ENCODE measurements around the gene RUVBL2. TPM values are rescaled to one million over a fixed set of nuclear protein-coding genes. Genes with fewer than 3 reads are reported as not detected.

RUVBL2 gene
- total and polyA plus RNA-seq, 2 of the 4 experiments (the other 2 are of a cell fraction) = 196 to 391 TPM

DNA sequence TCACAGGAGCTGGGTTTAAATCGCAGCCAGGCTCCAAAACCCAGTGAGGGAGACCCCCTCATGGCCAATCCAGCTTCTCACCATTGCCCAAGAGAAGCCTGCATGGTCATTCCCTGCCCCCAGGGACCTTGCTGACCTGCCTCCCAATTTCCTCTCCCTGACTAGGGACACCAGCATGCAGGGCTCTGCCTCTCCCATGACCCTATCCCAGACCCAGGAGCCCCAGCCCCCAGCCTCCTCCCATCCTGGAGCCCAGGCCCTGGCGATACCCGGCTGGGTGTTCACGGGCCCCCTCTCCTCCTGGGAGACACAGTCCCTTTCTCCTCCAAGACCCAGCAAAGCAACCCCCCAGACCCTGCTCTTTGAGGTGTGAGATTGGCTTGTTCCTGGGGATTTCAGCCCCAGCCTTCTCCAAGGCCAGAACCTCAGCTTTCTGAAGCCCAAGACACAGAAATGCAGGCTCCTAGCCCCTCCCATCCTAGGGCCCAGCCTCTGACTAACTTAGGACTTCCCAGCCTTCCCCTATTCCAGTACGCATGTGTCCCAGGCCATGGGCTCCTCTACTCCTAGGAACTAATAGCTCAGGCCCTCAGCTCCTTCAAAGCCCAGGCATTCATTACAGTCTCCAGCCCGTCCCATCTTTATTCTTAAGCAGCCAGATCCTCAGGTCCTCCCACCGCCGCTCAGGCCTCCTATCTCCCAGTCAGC is 1.7 kb upstream of the RUVBL2 start:
- Histone ChIP-seq H3K56ac (ENCODE audit: extremely low read depth, insufficient read depth, low read length) (peak overlapping the region; percentile 63), H3K27ac (ENCODE audit: insufficient read depth, low read length) (peak overlapping the region; percentile 85), H2BK15ac (ENCODE audit: low read depth, low read length) (0 out of 3 replicates have a peak overlapping the region, but pooled peaks have one; percentile 12), H4K5ac (ENCODE audit: low read depth, low read length) (peak overlapping the region; percentile 41; the same call in 1 of the 2 replicates), H3K36me3 (ENCODE audit: control insufficient read depth, insufficient read depth, low read length) (peaks cover 21% of the 10 kb centered on the region), H2BK20ac (ENCODE audit: low read depth, low read length) (no peak overlapping the region), H4K8ac (ENCODE audit: low read depth in 2 of 2, low read length in 2 of 2) (peak overlapping the region; percentile 48 to 70), H3K18ac (ENCODE audit: low read depth, low read length) (no peak overlapping the region), H2AK9ac (replicated peaks; ENCODE audit: low read depth, low read length, poor library complexity) (peak overlapping the region; percentile 94), H3K23ac (ENCODE audit: low read depth, low read length) (peak overlapping the region; percentile 94), H3K14ac (replicated peaks; ENCODE audit: low read depth, low read length) (peak overlapping the region; percentile 93), H3K4me1 (ENCODE audit: control insufficient read depth, insufficient read depth, low read length) (peaks cover 12% of the 10 kb centered on the region), H4K91ac (ENCODE audit: insufficient read depth, low read depth, low read length) (peak overlapping the region; percentile 91), H3K4me3 (ENCODE audit: insufficient read depth, low read depth, low read length) (peak overlapping the region; percentile 78), H3K9me3 (ENCODE audit: control insufficient read depth, insufficient read depth, low read length) (no peaks in the 10 kb centered on the region), H3K79me1 (ENCODE audit: low read depth in 1 of 2, low read length in 2 of 2) (peaks cover 21 to 72% of the 10 kb centered on the region in 2 experiments), H2BK120ac (ENCODE audit: low read depth, low read length) (peak overlapping the region; percentile 45; the same call in 1 of the 2 replicates), H2BK5ac (ENCODE audit: low read depth, low read length, poor library complexity, severe bottlenecking) (peak overlapping the region; percentile 77), H3K4me2 (ENCODE audit: low read depth, low read length) (peak overlapping the region; percentile 89), H3K9ac (ENCODE audit: low read depth, low read length) (peak overlapping the region; percentile 92), H3K9me1 (ENCODE audit: insufficient read depth, low read length) (0 out of 2 replicates have a peak, but pooled peaks cover 3% of the 10 kb centered on the region), H4K20me1 (ENCODE audit: insufficient read depth, low read length) (peaks cover 22% of the 10 kb centered on the region), H2AFZ (replicated peaks; ENCODE audit: low read length, poor library complexity) (peak overlapping the region; percentile 88), H3K27me3 (ENCODE audit: control insufficient read depth, insufficient read depth, low read length) (no peaks in the 10 kb centered on the region), H3K4ac (ENCODE audit: low read depth, low read length) (peak overlapping the region; percentile 93), H2AK5ac (ENCODE audit: low read depth, low read length) (peak overlapping the region; percentile 93)
- dilution Hi-C loops (cut with HindIII; ENCODE audit: low sequenced_read_pairs, unreplicated experiment) = no loop called here
- no TSS peak for BruUV-seq (replicated peaks)
- POLR2A ChIA-PET (ENCODE audit: unreplicated experiment) = interaction anchor here (0.6 to 1.1 kb wide), 2 partner anchors 25 to 136 kb away, joined by 3 to 8 read pairs; no protein-coding TSS in a partner anchor
- CTCF ChIA-PET = interaction anchor here (0.6 to 1.9 kb wide), 3 partner anchors 13 to 156 kb away, joined by 3 to 5 read pairs (median 5); partner anchors contain the start of gene HSD17B14
- TF ChIP-seq, protein P1, sequence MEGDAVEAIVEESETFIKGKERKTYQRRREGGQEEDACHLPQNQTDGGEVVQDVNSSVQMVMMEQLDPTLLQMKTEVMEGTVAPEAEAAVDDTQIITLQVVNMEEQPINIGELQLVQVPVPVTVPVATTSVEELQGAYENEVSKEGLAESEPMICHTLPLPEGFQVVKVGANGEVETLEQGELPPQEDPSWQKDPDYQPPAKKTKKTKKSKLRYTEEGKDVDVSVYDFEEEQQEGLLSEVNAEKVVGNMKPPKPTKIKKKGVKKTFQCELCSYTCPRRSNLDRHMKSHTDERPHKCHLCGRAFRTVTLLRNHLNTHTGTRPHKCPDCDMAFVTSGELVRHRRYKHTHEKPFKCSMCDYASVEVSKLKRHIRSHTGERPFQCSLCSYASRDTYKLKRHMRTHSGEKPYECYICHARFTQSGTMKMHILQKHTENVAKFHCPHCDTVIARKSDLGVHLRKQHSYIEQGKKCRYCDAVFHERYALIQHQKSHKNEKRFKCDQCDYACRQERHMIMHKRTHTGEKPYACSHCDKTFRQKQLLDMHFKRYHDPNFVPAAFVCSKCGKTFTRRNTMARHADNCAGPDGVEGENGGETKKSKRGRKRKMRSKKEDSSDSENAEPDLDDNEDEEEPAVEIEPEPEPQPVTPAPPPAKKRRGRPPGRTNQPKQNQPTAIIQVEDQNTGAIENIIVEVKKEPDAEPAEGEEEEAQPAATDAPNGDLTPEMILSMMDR (conservative IDR thresholded peaks at IDR 0.05; ENCODE audit: low read depth, low read length) = no peak
- peak; percentile 64; the same call in 1 of the 2 replicates for TF ChIP-seq POLR2A (IDR thresholded peaks at IDR 0.05; ENCODE audit: low read depth, low read length)
- peak; percentile 64; the same call in 1 of the 2 replicates for TF ChIP-seq MXI1 (IDR thresholded peaks at IDR 0.05; ENCODE audit: borderline replicate concordance, low read depth, low read length)
- TF ChIP-seq, protein P2, sequence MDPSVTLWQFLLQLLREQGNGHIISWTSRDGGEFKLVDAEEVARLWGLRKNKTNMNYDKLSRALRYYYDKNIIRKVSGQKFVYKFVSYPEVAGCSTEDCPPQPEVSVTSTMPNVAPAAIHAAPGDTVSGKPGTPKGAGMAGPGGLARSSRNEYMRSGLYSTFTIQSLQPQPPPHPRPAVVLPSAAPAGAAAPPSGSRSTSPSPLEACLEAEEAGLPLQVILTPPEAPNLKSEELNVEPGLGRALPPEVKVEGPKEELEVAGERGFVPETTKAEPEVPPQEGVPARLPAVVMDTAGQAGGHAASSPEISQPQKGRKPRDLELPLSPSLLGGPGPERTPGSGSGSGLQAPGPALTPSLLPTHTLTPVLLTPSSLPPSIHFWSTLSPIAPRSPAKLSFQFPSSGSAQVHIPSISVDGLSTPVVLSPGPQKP (IDR thresholded peaks at IDR 0.05; ENCODE audit: borderline replicate concordance, low read depth, low read length) = no peak
- no peak for TF ChIP-seq CEBPB (IDR thresholded peaks at IDR 0.05; ENCODE audit: low read depth, low read length)
- TF ChIP-seq MAZ (IDR thresholded peaks at IDR 0.05; ENCODE audit: borderline replicate concordance, low read depth, low read length) = peak; percentile 61; the same call in 1 of the 2 replicates
- WGBS, 2 experiments (ENCODE audit: extremely low coverage in 2 of 2, insufficient read length in 1 of 2) = 0% methylated on average over 4 of the region's 8 CpGs; no CpG with 5 or more reads in 1 of the 2 experiments
- in situ Hi-C loops (cut with MboI; ENCODE audit: low sequenced_read_pairs) = no loop called here
- DNase-seq (peak; percentile 83), ATAC-seq (ENCODE audit: low read depth) (peak; percentile 67)
- intact Hi-C loops (cut with micrococcal nuclease) = loop anchor here (5.0 to 10.0 kb wide), 3 partner anchors 65 to 213 kb away; partner anchors contain the start of genes CGB7 and KCNA7

Measured in IMR-90 (cell line).